Testis (tissue), 2 donors: Measurements from ENCODE around the gene MRPL50.

Experiments
- POLR2A ChIP-seq: fragments of 450-650 bp; IDR thresholded peaks from one replicate; pipeline ENCODE4 v1.6.1; 2017; ENCODE audit warnings: antibody characterized with exemption, mild to moderate bottlenecking, moderate library complexity
- TF ChIP-seq, protein P1 (sequence below), 3 experiments: fragments of 450-650 bp in 2 of 3; fragments of 200-600 bp in 1 of 3; sonication (generic) in 1 of 3; IDR thresholded peaks; one replicate each; pipeline ENCODE4 v1.5.1; 2016 to 2019; ENCODE audit warnings: antibody characterized with exemption in 3 of 3, mild to moderate bottlenecking in 2 of 3, moderate library complexity in 1 of 3

DNA sequence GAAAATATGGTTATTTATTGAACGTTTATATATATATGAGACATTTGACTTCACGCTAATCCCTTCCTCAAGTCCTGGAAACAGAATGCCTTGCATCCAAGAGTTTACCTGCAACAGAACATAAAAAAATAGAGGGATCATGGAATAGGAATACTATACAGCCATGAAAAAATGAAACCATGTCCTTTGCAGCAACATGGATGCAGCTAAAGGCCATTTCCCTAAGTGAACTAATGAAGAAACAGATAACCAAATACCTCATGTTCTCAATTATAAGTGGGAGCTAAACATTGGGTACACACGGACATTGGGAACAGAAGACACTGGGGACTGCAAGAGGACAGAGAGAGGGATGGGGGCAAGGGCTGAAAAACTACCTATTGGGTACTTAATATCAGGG lies 26.6 kb downstream of the MRPL50 start:
- TF ChIP-seq, protein P1, sequence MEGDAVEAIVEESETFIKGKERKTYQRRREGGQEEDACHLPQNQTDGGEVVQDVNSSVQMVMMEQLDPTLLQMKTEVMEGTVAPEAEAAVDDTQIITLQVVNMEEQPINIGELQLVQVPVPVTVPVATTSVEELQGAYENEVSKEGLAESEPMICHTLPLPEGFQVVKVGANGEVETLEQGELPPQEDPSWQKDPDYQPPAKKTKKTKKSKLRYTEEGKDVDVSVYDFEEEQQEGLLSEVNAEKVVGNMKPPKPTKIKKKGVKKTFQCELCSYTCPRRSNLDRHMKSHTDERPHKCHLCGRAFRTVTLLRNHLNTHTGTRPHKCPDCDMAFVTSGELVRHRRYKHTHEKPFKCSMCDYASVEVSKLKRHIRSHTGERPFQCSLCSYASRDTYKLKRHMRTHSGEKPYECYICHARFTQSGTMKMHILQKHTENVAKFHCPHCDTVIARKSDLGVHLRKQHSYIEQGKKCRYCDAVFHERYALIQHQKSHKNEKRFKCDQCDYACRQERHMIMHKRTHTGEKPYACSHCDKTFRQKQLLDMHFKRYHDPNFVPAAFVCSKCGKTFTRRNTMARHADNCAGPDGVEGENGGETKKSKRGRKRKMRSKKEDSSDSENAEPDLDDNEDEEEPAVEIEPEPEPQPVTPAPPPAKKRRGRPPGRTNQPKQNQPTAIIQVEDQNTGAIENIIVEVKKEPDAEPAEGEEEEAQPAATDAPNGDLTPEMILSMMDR (IDR thresholded peaks at IDR 0.05), result no peak
- no peak for TF ChIP-seq POLR2A
